Measurements from ENCODE around the gene SLC15A3.

GRCh38 chr11:60918251-60918938, 33.6 kb downstream of the SLC15A3 start:
- TF ChIP-seq PATZ1 (CRISPR knock-in tag; IDR thresholded peaks at IDR 0.05; ENCODE audit: borderline replicate concordance), result no peak
- no peak for TF ChIP-seq OSR1 (CRISPR knock-in tag; IDR thresholded peaks at IDR 0.05)
- TF ChIP-seq CREB5 (CRISPR knock-in tag; IDR thresholded peaks at IDR 0.05; ENCODE audit: low read depth), result no peak
- no peak for TF ChIP-seq BACH2 (CRISPR knock-in tag; IDR thresholded peaks at IDR 0.05; ENCODE audit: borderline replicate concordance)
- no peak for TF ChIP-seq ZNF565 (CRISPR knock-in tag; conservative IDR thresholded peaks at IDR 0.05; ENCODE audit: low read depth)
- no peak for TF ChIP-seq ZFP30 (CRISPR knock-in tag; IDR thresholded peaks at IDR 0.05)
- no peak for TF ChIP-seq CSRNP3 (CRISPR knock-in tag; IDR thresholded peaks at IDR 0.05)
- TF ChIP-seq ZFP3 (CRISPR knock-in tag; IDR thresholded peaks at IDR 0.05), result no peak
- TF ChIP-seq ZNF8 (CRISPR knock-in tag; IDR thresholded peaks at IDR 0.05), result no peak
- no peak for TF ChIP-seq TSHZ2 (CRISPR knock-in tag; IDR thresholded peaks at IDR 0.05)
- TF ChIP-seq PPARA (CRISPR knock-in tag; IDR thresholded peaks at IDR 0.05; ENCODE audit: borderline replicate concordance), result no peak
